MM.1S (cell line): ENCODE results near the gene IMPA2.

Experiments used
- DNase-seq: peaks from one replicate; pipeline ENCODE4 v3.0.0-alpha.2; 2015
- H2AFZ ChIP-seq: fragments of 300-600 bp; sonication (generic); 2 replicates; pipeline ENCODE4 v1.6.0; 2016; ENCODE audit warnings: antibody characterized with exemption, low read length
- H3F3A ChIP-seq: fragments of 300-600 bp; sonication (generic); 2 replicates; pipeline ENCODE4 v1.6.1; 2016; ENCODE audit warnings: mild to moderate bottlenecking, antibody characterized with exemption, low read length, moderate library complexity, mixed read lengths; ENCODE audit not compliant: insufficient read depth
- H3K27ac ChIP-seq: fragments of 300-600 bp; sonication (generic); 2 replicates; pipeline ENCODE4 v1.5.1; 2016; ENCODE audit warnings: mild to moderate bottlenecking, low read length
- H3K27me3 ChIP-seq: fragments of 300-600 bp; sonication (generic); replicated peaks from 2 replicates; pipeline ENCODE4 v1.6.0; 2016; ENCODE audit warnings: low read length; ENCODE audit not compliant: insufficient read depth
- H3K36me3 ChIP-seq: fragments of 300-600 bp; sonication (generic); replicated peaks from 2 replicates; pipeline ENCODE4 v1.6.1; 2016; ENCODE audit warnings: mild to moderate bottlenecking, low read length, mixed read lengths; ENCODE audit not compliant: insufficient read depth
- H3K4me1 ChIP-seq: fragments of 300-600 bp; sonication (generic); 2 replicates; pipeline ENCODE4 v1.6.1; 2016; ENCODE audit warnings: low read length, mixed read lengths
- H3K4me2 ChIP-seq: fragments of 300-600 bp; sonication (generic); 2 replicates; pipeline ENCODE4 v1.6.0; 2016; ENCODE audit warnings: low read depth, low read length
- H3K4me3 ChIP-seq: fragments of 300-600 bp; sonication (generic); 2 replicates; pipeline ENCODE4 v1.5.1; 2016; ENCODE audit warnings: low read length, mixed read lengths
- H3K79me2 ChIP-seq: fragments of 300-600 bp; sonication (generic); 2 replicates; pipeline ENCODE4 v1.6.1; 2016; ENCODE audit warnings: mixed run types, low read length, mixed read lengths
- H3K9ac ChIP-seq: fragments of 300-600 bp; sonication (generic); 2 replicates; pipeline ENCODE4 v1.6.1; 2016; ENCODE audit warnings: low read length, mixed read lengths
- H3K9me2 ChIP-seq: fragments of 300-600 bp; sonication (generic); replicated peaks from 2 replicates; pipeline ENCODE4 v1.6.1; 2016; ENCODE audit warnings: mild to moderate bottlenecking, low read length, mixed read lengths; ENCODE audit not compliant: insufficient read depth
- H3K9me3 ChIP-seq: fragments of 300-600 bp; sonication (generic); replicated peaks from 2 replicates; pipeline ENCODE4 v1.6.1; 2016; ENCODE audit warnings: mild to moderate bottlenecking, low read length, mixed read lengths; ENCODE audit not compliant: insufficient read depth
- H4K20me1 ChIP-seq: fragments of 300-600 bp; sonication (generic); 2 replicates; pipeline ENCODE4 v1.6.1; 2016; ENCODE audit warnings: mild to moderate bottlenecking, low read length, moderate library complexity, mixed read lengths; ENCODE audit not compliant: insufficient read depth
- EZH2 ChIP-seq: fragments of 300-600 bp; sonication (generic); optimal IDR thresholded peaks from 2 replicates; pipeline ENCODE3; 2017; ENCODE audit warnings: low read depth, mild to moderate bottlenecking, antibody characterized with exemption, low read length, mixed read lengths
- EZH2phosphoT487 ChIP-seq: fragments of 300-600 bp; sonication (generic); IDR thresholded peaks from 2 replicates; pipeline ENCODE4 v1.6.1; 2018; ENCODE audit warnings: antibody characterized with exemption, low read length
- TF ChIP-seq, protein P1 (sequence below): fragments of 300-600 bp; sonication (generic); IDR thresholded peaks from 2 replicates; pipeline ENCODE4 v1.5.1; 2016; ENCODE audit warnings: antibody characterized with exemption, low read length, mixed read lengths

Gene IMPA2

GRCh38 chr18:12018861-12019260, 37.6 kb downstream of the IMPA2 start:
- no peak for DNase-seq
- H3K4me2 ChIP-seq, result no peak overlapping the region
- H3K79me2 ChIP-seq, result no peaks in the 10 kb centered on the region
- H3K4me1 ChIP-seq, result no peaks in the 10 kb centered on the region
- H3K27me3 ChIP-seq, result no peaks in the 10 kb centered on the region
- TF ChIP-seq, protein P1, sequence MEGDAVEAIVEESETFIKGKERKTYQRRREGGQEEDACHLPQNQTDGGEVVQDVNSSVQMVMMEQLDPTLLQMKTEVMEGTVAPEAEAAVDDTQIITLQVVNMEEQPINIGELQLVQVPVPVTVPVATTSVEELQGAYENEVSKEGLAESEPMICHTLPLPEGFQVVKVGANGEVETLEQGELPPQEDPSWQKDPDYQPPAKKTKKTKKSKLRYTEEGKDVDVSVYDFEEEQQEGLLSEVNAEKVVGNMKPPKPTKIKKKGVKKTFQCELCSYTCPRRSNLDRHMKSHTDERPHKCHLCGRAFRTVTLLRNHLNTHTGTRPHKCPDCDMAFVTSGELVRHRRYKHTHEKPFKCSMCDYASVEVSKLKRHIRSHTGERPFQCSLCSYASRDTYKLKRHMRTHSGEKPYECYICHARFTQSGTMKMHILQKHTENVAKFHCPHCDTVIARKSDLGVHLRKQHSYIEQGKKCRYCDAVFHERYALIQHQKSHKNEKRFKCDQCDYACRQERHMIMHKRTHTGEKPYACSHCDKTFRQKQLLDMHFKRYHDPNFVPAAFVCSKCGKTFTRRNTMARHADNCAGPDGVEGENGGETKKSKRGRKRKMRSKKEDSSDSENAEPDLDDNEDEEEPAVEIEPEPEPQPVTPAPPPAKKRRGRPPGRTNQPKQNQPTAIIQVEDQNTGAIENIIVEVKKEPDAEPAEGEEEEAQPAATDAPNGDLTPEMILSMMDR, result no peak
- TF ChIP-seq EZH2phosphoT487 (no peak), EZH2 (no peak)
- H3K36me3 ChIP-seq, result no peaks in the 10 kb centered on the region
- no peak overlapping the region for H3K4me3 ChIP-seq
- no peaks in the 10 kb centered on the region for H3F3A ChIP-seq
- H3K9me2 ChIP-seq, result no peaks in the 10 kb centered on the region
- H2AFZ ChIP-seq, result no peak overlapping the region
- H4K20me1 ChIP-seq, result no peaks in the 10 kb centered on the region
- H3K9me3 ChIP-seq, result no peaks in the 10 kb centered on the region
- H3K9ac ChIP-seq, result no peak overlapping the region
- no peak overlapping the region for H3K27ac ChIP-seq

GRCh38 chr18:12021077-12021476, 39.8 kb downstream of the IMPA2 start:
- Histone ChIP-seq H3F3A (no peaks in the 10 kb centered on the region), H3K4me2 (no peak overlapping the region), H3K4me3 (no peak overlapping the region), H3K27me3 (no peaks in the 10 kb centered on the region), H2AFZ (no peak overlapping the region), H3K79me2 (no peaks in the 10 kb centered on the region), H3K4me1 (no peaks in the 10 kb centered on the region), H3K36me3 (no peaks in the 10 kb centered on the region), H3K9me3 (no peaks in the 10 kb centered on the region), H4K20me1 (no peaks in the 10 kb centered on the region), H3K9me2 (no peaks in the 10 kb centered on the region), H3K9ac (no peak overlapping the region), H3K27ac (no peak overlapping the region)
- TF ChIP-seq, protein P1, result no peak
- TF ChIP-seq EZH2phosphoT487 (no peak), EZH2 (no peak)
- no peak for DNase-seq

GRCh38 chr18:12021596-12021995, 40.3 kb downstream of the IMPA2 start:
- no peak overlapping the region for H3K27ac ChIP-seq
- no peak overlapping the region for H3K4me2 ChIP-seq
- H3K4me1 ChIP-seq, result no peaks in the 10 kb centered on the region
- no peaks in the 10 kb centered on the region for H3K36me3 ChIP-seq
- no peak for DNase-seq
- no peaks in the 10 kb centered on the region for H4K20me1 ChIP-seq
- no peaks in the 10 kb centered on the region for H3K27me3 ChIP-seq
- no peaks in the 10 kb centered on the region for H3K9me3 ChIP-seq
- no peak overlapping the region for H2AFZ ChIP-seq
- TF ChIP-seq EZH2phosphoT487, result no peak
- TF ChIP-seq EZH2, result no peak
- TF ChIP-seq, protein P1, result no peak
- H3K79me2 ChIP-seq, result no peaks in the 10 kb centered on the region
- no peak overlapping the region for H3K4me3 ChIP-seq
- no peak overlapping the region for H3K9ac ChIP-seq
- H3K9me2 ChIP-seq, result no peaks in the 10 kb centered on the region
- H3F3A ChIP-seq, result no peaks in the 10 kb centered on the region
